Renal cortex interstitium (tissue), 11 donors: Measurements from ENCODE around the gene RPS15. TPM values are rescaled to one million over a fixed set of nuclear protein-coding genes. Genes with fewer than 3 reads are reported as not detected.

Source experiments
- DNase-seq, 11 donors: peaks; one replicate each; pipeline ENCODE4 v3.0.0-alpha.2; 2013; ENCODE audit warnings: low read depth in 9 of 11, low spot score in 4 of 11; ENCODE audit errors: extremely low read depth in 1 of 11
- polyA plus RNA-seq, 3 donors: library from polyadenylated mRNA; unstranded; fragments of 120-200 nt; gene quantifications; one replicate each; pipeline ENCODE4 v1.2.1, GENCODE V29; 2013; ENCODE audit not compliant: insufficient read length in 3 of 3

The RPS15 gene
- polyA plus RNA-seq, 3 donors: 587 to 892 (median 766) TPM

GRCh38 chr19:1396019-1396767 lies 42.0 kb upstream of the RPS15 start:
- DNase-seq: no peak

- DNase-seq: no peak
Observed at GRCh38 chr19:1396768-1397679, 41.2 kb upstream of the RPS15 start.

- DNase-seq: no peak
Observed at GRCh38 chr19:1397838-1398237, 40.4 kb upstream of the RPS15 start.

GRCh38 chr19:1399079-1399478 lies 39.1 kb upstream of the RPS15 start:
- no peak for DNase-seq

GRCh38 chr19:1399745-1400144 lies 38.5 kb upstream of the RPS15 start:
- DNase-seq: no peak

DNA sequence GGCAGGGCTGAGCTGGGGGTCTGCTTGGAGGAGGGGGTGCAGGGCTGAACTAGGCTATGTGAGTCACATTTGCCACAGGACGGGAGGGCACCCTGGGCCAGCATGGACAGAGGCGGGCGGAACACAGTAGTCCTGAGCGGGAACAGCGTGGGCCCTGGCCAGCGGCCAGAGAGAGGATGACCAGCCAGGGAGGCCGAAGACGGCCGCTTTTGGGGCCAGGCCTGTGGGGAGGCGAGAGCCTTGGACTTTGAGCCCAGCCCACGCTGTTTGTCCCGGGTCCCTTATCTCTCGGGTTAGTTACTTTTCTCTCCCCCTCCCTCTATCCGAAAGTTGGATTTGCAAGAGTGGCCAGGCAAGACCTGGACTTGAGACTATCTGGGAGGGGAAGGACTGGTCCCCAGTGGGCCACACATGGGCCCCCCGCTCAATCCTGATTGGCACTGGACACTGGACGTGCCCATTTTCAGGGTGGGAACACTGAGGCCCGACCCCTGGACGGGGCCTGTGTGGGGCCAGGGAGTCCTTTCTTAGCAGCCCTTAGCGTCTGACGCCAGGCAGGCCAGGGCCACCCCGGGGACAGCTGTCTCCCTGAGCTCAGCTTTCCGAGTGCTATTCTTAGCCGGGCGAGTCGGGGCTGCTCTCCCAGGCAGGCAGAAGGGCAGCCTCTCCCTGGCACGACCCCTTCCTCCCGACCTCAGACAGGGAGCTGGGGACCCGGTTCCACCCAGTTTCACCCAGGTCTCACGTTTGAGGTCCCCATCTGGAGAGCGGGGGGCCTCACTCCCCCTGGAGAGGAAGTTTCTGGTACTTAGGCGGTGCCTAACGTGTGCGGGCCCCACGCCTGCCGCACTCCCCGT lies 37.7 kb upstream of the RPS15 start:
- DNase-seq: no peak

- DNase-seq: no peak
Observed at GRCh38 chr19:1401138-1401888, 36.9 kb upstream of the RPS15 start, which contains the start of gene GAMT. Gene GAMT, minus strand, starts transcription at chr19:1401542. Its CDS starts 66 bp downstream, at chr19:1401476.

GRCh38 chr19:1401889-1402217 lies 36.3 kb upstream of the RPS15 start:
- DNase-seq: no peak

DNA sequence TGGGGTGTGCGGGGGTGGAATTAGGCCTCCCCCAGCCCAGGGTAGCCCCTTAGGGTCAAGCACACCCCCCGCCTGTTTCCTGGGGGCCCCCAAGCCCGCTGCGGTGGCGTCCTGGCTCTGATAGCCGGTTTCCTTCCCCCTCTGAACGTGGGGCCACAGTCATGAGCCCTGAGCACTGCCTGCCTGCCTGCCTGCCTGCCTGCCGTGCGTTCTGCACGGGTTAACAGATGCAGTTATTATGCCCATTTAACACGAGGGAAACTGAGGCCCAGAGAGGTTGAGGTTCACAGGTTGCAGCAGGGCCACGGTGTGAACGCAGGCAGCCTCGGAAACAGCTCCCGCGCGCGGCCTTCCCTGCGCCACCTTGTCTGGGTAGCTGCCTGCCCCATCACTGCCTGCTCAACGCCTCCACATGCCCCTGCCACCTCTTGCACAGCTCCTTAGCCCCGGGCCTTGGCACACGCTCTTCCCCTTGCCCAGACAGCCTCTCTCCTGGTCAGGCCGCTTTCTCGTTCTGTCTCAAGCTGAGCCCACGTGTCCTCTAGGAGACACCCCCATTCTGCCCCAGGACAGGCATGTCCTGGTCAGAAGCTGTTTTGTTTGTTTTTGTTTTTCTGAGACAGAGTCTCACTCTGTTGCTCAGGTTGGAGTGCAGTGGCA lies 35.7 kb upstream of the RPS15 start:
- DNase-seq: no peak

DNA sequence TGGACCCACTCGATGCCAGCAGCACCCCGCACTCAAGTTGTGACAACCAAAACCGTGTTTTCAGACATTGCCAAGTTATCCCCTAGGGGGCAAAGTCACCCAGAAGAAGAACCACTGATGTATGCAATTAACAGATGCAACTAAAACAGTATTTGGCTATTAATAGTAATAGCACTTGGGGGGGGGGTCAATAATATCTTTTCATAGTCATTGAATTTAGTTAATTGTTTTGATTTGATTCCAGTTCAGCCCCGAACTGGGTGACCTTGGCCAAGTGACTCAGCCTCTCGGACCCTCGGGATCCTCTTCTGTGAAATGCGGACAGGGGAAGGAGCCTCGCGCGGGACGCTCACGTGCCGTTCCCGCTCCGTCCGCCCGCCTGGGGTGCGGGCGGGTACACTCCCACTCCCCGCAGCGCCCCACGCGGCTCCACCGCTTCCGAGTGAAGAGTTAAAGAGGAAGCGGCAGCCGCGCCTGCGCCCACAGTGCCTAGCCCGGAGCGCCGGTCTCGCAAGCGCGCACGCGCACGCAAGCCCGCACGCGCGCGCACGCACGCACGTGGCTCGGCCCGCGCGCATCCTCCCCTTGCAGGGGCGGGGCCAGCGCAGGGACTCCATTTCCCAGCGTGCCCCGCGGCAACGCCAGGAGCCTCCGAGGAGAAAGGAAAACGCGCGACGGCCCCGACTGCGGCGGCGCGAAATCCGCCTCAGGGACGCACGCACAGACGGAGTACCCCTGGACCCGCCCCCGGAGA lies 31.2 kb upstream of the RPS15 start:
- peak; percentile 91 to 99 (median 98) for DNase-seq

- no peak for DNase-seq
Observed at GRCh38 chr19:1407528-1408299, 30.5 kb upstream of the RPS15 start, which contains the start of gene DAZAP1. Gene DAZAP1, plus strand, starts transcription at chr19:1407586. Its CDS starts 188 bp downstream, at chr19:1407774.

DNA sequence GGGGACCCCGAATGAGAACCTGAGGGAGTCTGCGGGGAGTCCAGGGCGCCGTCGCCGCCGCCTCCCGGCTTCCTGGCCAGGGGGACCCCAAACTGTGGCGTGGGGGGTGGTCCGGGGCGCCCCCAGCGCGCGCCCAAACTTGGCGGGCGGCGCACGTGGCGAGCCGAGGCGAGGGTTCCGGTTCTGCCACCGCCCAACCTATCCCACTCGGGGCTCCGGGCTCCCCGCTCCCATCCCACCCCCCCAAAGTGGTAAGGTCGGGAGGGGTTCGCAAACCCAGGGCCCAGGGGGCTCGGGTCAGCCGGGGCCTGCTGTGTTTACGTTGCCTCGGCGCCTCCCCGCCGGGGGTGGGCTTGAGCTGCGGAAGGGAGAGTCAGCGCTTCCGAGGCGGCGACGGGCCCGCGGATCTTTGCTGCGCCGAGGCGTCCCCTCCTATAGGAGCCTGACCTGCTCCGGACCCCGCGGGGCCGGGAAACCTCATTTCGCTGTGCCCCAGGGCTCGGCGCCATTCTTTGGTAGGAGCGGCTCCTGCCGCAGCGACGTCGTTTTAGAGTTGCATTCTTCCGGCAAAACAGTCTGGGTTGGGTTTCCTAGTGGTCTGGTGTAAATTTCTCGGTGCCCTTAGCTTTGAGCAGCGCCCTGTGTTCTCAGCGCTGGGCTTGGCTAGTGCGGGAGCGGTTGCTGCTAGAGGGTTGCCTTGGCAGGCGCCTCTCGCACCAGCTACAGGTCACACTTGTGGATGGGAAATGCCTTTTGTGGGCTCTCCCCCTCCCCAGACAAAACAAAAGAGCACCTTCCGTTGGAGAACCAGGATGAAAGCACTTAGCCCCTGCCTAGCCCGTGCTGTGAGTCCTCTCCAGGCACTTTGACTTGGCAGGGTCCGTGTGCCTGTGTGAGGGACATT lies 29.6 kb upstream of the RPS15 start:
- no peak for DNase-seq

DNA sequence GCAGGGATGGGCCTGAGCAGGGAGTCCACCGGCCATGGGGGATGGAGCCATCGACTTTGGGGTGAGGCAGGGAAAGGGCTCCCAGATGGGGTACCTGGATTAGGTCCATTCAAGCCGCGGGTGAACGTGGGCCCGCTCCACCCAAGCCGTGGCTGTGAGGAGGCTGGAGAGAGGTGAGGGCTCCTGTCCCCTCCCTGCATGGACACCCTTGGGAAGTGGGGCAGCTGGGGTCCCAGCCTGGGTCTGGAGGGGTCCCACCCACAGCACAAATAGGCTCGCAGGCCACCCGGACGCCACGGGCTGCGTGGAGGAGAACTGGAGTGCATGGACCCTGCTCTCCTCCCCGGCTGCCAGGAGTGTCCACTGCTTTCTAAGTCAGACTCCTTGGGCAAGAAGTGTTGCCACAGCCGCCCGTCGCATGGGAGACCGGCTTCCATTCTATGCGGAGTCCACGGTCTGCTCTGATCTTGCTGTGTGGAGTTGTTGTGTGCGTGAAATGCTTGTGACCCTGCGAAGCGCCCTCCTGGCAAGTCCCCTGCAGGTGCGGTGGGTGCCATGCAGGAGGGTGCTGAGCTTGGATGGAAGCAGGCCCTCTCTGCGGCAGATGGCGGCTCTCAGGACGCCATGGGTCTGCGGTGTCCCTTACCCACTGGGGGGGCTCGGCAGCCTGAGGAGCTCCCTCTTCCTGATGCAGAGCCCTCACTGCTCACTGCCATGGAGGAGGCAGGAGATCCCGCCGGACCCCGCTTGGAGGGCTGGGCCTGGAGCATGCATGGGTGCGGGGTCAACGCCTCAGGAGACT lies 28.8 kb upstream of the RPS15 start:
- DNase-seq: no peak

- no peak for DNase-seq
Observed at GRCh38 chr19:1410136-1410786, 27.9 kb upstream of the RPS15 start.
